Measurements from ENCODE around the gene SLC25A12. TPM values are rescaled to one million over a fixed set of nuclear protein-coding genes. Genes with fewer than 3 reads are reported as not detected.

SLC25A12 gene
- total and polyA plus RNA-seq, 10 of the 15 experiments (the other 5 are each of a cell fraction or from before 2014, with no cell fraction given): 20.9 to 50.0 (median 33.0) TPM

- no peak for TF ChIP-seq ELK1 (IDR thresholded peaks at IDR 0.05; ENCODE audit: low read depth, low read length)
Measured at GRCh38 chr2:171813729-171814128, 80.3 kb downstream of the SLC25A12 start (continued).

- TF ChIP-seq CHD2 (IDR thresholded peaks at IDR 0.05; ENCODE audit: borderline replicate concordance, low read depth, low read length) (no peak), IRF4 (IDR thresholded peaks at IDR 0.05; ENCODE audit: low read depth, low read length) (no peak), CBFB (IDR thresholded peaks at IDR 0.05; ENCODE audit: low read depth) (no peak), PAX8 (IDR thresholded peaks at IDR 0.05) (no peak), NRF1 (conservative IDR thresholded peaks at IDR 0.05; ENCODE audit: low read depth, low read length) (no peak), EP300 (IDR thresholded peaks at IDR 0.05; ENCODE audit: borderline replicate concordance in 1 of 2, control insufficient read depth in 1 of 2, low read depth in 2 of 2, low read length in 2 of 2) (no peak), RUNX3 (IDR thresholded peaks at IDR 0.05; ENCODE audit: low read length) (no peak)
- Histone ChIP-seq H3K4me1 (ENCODE audit: control insufficient read depth, insufficient read depth, low read length) (no peaks in the 10 kb centered on the region), H3K9me3 (replicated peaks; ENCODE audit: control insufficient read depth, insufficient read depth, low read length) (no peaks in the 10 kb centered on the region), H2AFZ (ENCODE audit: control insufficient read depth, low read depth, low read length) (no peak overlapping the region), H3K79me2 (ENCODE audit: control insufficient read depth, insufficient read depth, low read length) (no peaks in the 10 kb centered on the region), H4K20me1 (ENCODE audit: control insufficient read depth, insufficient read depth) (no peaks in the 10 kb centered on the region), H3K4me2 (ENCODE audit: control insufficient read depth, insufficient read depth) (no peak overlapping the region), H3K9ac (ENCODE audit: control insufficient read depth, insufficient read depth, low read length) (no peak overlapping the region), H3K4me3 (no peak overlapping the region), H3K36me3 (ENCODE audit: control insufficient read depth in 2 of 2, insufficient read depth in 2 of 2, low read length in 1 of 2) (peaks cover 2 to 8% of the 10 kb centered on the region in 2 experiments; a peak in 3 of 4 replicates), H3K27ac (ENCODE audit: control insufficient read depth, insufficient read depth) (no peak overlapping the region), H3K27me3 (replicated peaks in 1 of 2; ENCODE audit: control insufficient read depth in 2 of 2, insufficient read depth in 2 of 2, low read length in 1 of 2) (no peaks in the 10 kb centered on the region)
- in situ Hi-C loops (cut with MboI) (loop anchor here (25.0 kb wide), 1 partner anchor 299 kb away; the partner anchor contains the start of gene DLX2), intact Hi-C loops (cut with micrococcal nuclease; ENCODE audit: unreplicated experiment) (no loop called here)
- FAIRE-seq (no peak), ATAC-seq (no peak), DNase-seq (ENCODE audit: low read depth, low spot score) (no peak)
- 100% methylated on average over 3 of the region's 3 CpGs for WGBS (ENCODE audit: insufficient coverage, insufficient replicate concordance, low lambda C conversion rate, missing lambda C conversion rate)
- ChIA-PET CTCF (interaction anchor here (1.0 to 5.0 kb wide), 4 partner anchors 91 to 314 kb away, joined by 3 to 48 read pairs (median 8); partner anchors contain the start of gene DLX2), SMC1A (ENCODE audit: uncharacterized antibody, unreplicated experiment) (interaction anchor here (1.0 kb wide), 1 partner anchor 12 kb away, joined by 4 read pairs; no protein-coding TSS in a partner anchor), POLR2A (no interaction called here), RAD21 (ENCODE audit: unreplicated experiment) (no interaction called here)
- BruUV-seq (replicated peaks): no TSS peak
Measured at GRCh38 chr2:171813126-171813525, 80.9 kb downstream of the SLC25A12 start.
